ENCODE data around the gene MYCL.

DNA sequence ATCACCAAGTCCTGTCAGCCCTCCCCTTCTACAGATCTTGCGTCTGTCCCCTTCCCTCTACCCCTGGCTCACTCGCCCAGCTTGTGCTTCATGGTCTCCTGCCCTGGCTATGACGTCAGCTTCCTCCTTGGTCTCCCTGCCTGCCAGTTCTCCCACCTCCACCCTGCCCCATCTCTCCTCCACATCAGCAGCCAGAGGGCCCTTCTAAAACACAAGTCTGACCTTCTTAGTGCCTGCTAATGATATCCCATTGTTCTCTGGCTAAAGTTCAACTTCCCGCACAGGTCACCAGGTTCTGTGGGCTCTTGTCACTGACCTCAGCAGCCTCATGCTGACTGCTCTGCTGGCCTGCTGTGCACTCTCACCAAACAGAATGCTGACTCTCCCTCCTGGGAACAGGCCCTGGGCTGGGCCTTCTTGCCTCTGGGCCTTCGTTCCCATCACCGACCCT, 24.7 kb upstream of the MYCL start:
- TF ChIP-seq KDM1A (IDR thresholded peaks at IDR 0.05; ENCODE audit: borderline replicate concordance) (no peak), POLR2A (IDR thresholded peaks at IDR 0.05; ENCODE audit: low read depth, low read length) (no peak), FOXK2 (IDR thresholded peaks at IDR 0.05) (no peak), RAD21 (IDR thresholded peaks at IDR 0.05; ENCODE audit: insufficient read depth, low read depth, low read length) (no peak), POLR2AphosphoS5 (IDR thresholded peaks at IDR 0.05; ENCODE audit: low read length) (no peak)
- TF ChIP-seq, protein P1, sequence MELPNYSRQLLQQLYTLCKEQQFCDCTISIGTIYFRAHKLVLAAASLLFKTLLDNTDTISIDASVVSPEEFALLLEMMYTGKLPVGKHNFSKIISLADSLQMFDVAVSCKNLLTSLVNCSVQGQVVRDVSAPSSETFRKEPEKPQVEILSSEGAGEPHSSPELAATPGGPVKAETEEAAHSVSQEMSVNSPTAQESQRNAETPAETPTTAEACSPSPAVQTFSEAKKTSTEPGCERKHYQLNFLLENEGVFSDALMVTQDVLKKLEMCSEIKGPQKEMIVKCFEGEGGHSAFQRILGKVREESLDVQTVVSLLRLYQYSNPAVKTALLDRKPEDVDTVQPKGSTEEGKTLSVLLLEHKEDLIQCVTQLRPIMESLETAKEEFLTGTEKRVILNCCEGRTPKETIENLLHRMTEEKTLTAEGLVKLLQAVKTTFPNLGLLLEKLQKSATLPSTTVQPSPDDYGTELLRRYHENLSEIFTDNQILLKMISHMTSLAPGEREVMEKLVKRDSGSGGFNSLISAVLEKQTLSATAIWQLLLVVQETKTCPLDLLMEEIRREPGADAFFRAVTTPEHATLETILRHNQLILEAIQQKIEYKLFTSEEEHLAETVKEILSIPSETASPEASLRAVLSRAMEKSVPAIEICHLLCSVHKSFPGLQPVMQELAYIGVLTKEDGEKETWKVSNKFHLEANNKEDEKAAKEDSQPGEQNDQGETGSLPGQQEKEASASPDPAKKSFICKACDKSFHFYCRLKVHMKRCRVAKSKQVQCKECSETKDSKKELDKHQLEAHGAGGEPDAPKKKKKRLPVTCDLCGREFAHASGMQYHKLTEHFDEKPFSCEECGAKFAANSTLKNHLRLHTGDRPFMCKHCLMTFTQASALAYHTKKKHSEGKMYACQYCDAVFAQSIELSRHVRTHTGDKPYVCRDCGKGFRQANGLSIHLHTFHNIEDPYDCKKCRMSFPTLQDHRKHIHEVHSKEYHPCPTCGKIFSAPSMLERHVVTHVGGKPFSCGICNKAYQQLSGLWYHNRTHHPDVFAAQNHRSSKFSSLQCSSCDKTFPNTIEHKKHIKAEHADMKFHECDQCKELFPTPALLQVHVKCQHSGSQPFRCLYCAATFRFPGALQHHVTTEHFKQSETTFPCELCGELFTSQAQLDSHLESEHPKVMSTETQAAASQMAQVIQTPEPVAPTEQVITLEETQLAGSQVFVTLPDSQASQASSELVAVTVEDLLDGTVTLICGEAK (IDR thresholded peaks at IDR 0.05; ENCODE audit: borderline replicate concordance): no peak
- TF ChIP-seq, protein P2, sequence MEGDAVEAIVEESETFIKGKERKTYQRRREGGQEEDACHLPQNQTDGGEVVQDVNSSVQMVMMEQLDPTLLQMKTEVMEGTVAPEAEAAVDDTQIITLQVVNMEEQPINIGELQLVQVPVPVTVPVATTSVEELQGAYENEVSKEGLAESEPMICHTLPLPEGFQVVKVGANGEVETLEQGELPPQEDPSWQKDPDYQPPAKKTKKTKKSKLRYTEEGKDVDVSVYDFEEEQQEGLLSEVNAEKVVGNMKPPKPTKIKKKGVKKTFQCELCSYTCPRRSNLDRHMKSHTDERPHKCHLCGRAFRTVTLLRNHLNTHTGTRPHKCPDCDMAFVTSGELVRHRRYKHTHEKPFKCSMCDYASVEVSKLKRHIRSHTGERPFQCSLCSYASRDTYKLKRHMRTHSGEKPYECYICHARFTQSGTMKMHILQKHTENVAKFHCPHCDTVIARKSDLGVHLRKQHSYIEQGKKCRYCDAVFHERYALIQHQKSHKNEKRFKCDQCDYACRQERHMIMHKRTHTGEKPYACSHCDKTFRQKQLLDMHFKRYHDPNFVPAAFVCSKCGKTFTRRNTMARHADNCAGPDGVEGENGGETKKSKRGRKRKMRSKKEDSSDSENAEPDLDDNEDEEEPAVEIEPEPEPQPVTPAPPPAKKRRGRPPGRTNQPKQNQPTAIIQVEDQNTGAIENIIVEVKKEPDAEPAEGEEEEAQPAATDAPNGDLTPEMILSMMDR (IDR thresholded peaks at IDR 0.05 in 2 of 3, conservative IDR thresholded peaks at IDR 0.05 in 1 of 3; ENCODE audit: control insufficient read depth in 2 of 3, extremely low read depth in 1 of 3, insufficient read depth in 1 of 3, low read depth in 3 of 3, low read length in 3 of 3): no peak
- TF ChIP-seq, protein P3, sequence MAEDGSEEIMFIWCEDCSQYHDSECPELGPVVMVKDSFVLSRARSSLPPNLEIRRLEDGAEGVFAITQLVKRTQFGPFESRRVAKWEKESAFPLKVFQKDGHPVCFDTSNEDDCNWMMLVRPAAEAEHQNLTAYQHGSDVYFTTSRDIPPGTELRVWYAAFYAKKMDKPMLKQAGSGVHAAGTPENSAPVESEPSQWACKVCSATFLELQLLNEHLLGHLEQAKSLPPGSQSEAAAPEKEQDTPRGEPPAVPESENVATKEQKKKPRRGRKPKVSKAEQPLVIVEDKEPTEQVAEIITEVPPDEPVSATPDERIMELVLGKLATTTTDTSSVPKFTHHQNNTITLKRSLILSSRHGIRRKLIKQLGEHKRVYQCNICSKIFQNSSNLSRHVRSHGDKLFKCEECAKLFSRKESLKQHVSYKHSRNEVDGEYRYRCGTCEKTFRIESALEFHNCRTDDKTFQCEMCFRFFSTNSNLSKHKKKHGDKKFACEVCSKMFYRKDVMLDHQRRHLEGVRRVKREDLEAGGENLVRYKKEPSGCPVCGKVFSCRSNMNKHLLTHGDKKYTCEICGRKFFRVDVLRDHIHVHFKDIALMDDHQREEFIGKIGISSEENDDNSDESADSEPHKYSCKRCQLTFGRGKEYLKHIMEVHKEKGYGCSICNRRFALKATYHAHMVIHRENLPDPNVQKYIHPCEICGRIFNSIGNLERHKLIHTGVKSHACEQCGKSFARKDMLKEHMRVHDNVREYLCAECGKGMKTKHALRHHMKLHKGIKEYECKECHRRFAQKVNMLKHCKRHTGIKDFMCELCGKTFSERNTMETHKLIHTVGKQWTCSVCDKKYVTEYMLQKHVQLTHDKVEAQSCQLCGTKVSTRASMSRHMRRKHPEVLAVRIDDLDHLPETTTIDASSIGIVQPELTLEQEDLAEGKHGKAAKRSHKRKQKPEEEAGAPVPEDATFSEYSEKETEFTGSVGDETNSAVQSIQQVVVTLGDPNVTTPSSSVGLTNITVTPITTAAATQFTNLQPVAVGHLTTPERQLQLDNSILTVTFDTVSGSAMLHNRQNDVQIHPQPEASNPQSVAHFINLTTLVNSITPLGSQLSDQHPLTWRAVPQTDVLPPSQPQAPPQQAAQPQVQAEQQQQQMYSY (CRISPR knock-in tag; IDR thresholded peaks at IDR 0.05): no peak

Measured in GM12878 (cell line).